Peyer's patch (tissue), 4 donors: ENCODE results near the gene PLS1.
"Not testable (repeated sequence)": the region's sequence is repeated elsewhere in the genome, so short reads cannot be mapped to it uniquely, and the experiment has no call there.

Experiments
- POLR2A ChIP-seq, 2 donors: fragments of 450-650 bp; IDR thresholded peaks; one replicate each; pipeline ENCODE4 v1.5.1; 2017; ENCODE audit warnings: antibody characterized with exemption in 2 of 2, mild to moderate bottlenecking in 2 of 2, moderate library complexity in 2 of 2
- TF ChIP-seq, protein P1 (sequence below), 6 experiments: fragments of 450-650 bp in 4 of 6; fragments of 200-600 bp in 2 of 6; sonication (generic) in 1 of 6; IDR thresholded peaks; one replicate each; pipeline ENCODE4 v1.5.1; 2017 to 2019; ENCODE audit warnings: antibody characterized with exemption in 6 of 6, mild to moderate bottlenecking in 3 of 6, moderate library complexity in 1 of 6

DNA sequence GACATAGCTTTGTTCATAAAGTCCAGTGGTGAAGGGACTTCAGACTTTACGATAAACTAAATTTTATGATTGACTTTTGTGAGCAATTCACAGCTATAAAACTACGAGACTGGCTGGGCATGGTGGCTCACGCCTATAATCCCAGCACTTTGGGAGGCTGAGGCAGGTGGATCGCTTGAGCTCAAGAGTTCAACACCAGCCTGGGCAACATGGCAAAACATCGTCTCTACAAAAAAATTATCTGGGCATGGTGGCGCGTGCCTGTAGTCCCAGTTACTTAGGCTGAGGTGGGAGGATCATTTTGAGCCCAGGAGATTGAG is 7.2 kb downstream of the PLS1 start:
- TF ChIP-seq POLR2A (IDR thresholded peaks at IDR 0.05) = peak in 1 of 2 donors; percentile 25
- TF ChIP-seq, protein P1, sequence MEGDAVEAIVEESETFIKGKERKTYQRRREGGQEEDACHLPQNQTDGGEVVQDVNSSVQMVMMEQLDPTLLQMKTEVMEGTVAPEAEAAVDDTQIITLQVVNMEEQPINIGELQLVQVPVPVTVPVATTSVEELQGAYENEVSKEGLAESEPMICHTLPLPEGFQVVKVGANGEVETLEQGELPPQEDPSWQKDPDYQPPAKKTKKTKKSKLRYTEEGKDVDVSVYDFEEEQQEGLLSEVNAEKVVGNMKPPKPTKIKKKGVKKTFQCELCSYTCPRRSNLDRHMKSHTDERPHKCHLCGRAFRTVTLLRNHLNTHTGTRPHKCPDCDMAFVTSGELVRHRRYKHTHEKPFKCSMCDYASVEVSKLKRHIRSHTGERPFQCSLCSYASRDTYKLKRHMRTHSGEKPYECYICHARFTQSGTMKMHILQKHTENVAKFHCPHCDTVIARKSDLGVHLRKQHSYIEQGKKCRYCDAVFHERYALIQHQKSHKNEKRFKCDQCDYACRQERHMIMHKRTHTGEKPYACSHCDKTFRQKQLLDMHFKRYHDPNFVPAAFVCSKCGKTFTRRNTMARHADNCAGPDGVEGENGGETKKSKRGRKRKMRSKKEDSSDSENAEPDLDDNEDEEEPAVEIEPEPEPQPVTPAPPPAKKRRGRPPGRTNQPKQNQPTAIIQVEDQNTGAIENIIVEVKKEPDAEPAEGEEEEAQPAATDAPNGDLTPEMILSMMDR (IDR thresholded peaks at IDR 0.05) = not testable (repeated sequence)
